IMR-90 (cell line): ENCODE data around the gene CMPK2. TPM values are rescaled to one million over a fixed set of nuclear protein-coding genes. Genes with fewer than 3 reads are reported as not detected.

Source experiments
- ATAC-seq: fragments of 200-7000 bp; cut with Tn5 transposase; 2 replicates; pipeline ENCODE4 v1.9.1; 2020; ENCODE audit warnings: low read depth, mild to moderate bottlenecking, moderate library complexity
- BruUV-seq: library from RNA; stranded (reverse); fragments of 400-500 nt; replicated peaks from 2 replicates; lab custom pipeline; 2021; lab: Mats Ljungman, UMichigan
- CTCF ChIA-PET: fragments of 300-600 bp; formaldehyde crosslinking; extraction: SDS; loops from one replicate; lab custom pipeline; 2021; ENCODE audit warnings: antibody characterized with exemption; lab: Yijun Ruan, JAX
- POLR2A ChIA-PET: fragments of 300-600 bp; sonication (Branson Sonifier 250); formaldehyde crosslinking; loops from one replicate; lab custom pipeline; 2022; ENCODE audit warnings: antibody characterized with exemption; ENCODE audit not compliant: unreplicated experiment; lab: Charles Lee
- DNase-seq: peaks from one replicate; pipeline ENCODE4 v3.0.0; 2013
- H2AFZ ChIP-seq: replicated peaks from 2 replicates; pipeline ENCODE3; 2013; ENCODE audit warnings: low read length, mild to moderate bottlenecking; ENCODE audit not compliant: poor library complexity
- H2AK5ac ChIP-seq: 2 replicates; pipeline ENCODE4 v1.6.1; 2013; ENCODE audit warnings: low read depth, low read length, inconsistent platforms
- H2AK9ac ChIP-seq: replicated peaks from 2 replicates; pipeline ENCODE3; 2013; ENCODE audit warnings: mild to moderate bottlenecking, low read depth, low read length, moderate library complexity; ENCODE audit not compliant: poor library complexity
- H2BK120ac ChIP-seq: 2 replicates; pipeline ENCODE4 v1.6.1; 2013; ENCODE audit warnings: low read depth, low read length, inconsistent platforms
- H2BK15ac ChIP-seq: 3 replicates; pipeline ENCODE4 v1.6.1; 2013; ENCODE audit warnings: low read depth, low read length, inconsistent platforms
- H2BK20ac ChIP-seq: 2 replicates; pipeline ENCODE4 v1.6.1; 2013; ENCODE audit warnings: low read depth, mild to moderate bottlenecking, inconsistent platforms, low read length, moderate library complexity
- H2BK5ac ChIP-seq: 2 replicates; pipeline ENCODE4 v1.6.1; 2013; ENCODE audit warnings: mild to moderate bottlenecking, low read depth, low read length, inconsistent platforms; ENCODE audit not compliant: poor library complexity, severe bottlenecking
- H3K14ac ChIP-seq: replicated peaks from 2 replicates; pipeline ENCODE4 v1.6.1; 2013; ENCODE audit warnings: low read depth, low read length, inconsistent platforms
- H3K18ac ChIP-seq: 2 replicates; pipeline ENCODE4 v1.6.1; 2013; ENCODE audit warnings: low read depth, low read length, control low read depth
- H3K23ac ChIP-seq: 2 replicates; pipeline ENCODE4 v1.6.1; 2013; ENCODE audit warnings: low read depth, low read length, inconsistent platforms
- H3K27ac ChIP-seq: 2 replicates; pipeline ENCODE4 v1.5.1; 2013; ENCODE audit warnings: mild to moderate bottlenecking, control low read depth, low read length; ENCODE audit not compliant: insufficient read depth
- H3K27me3 ChIP-seq: 2 replicates; pipeline ENCODE4 v1.6.1; 2013; ENCODE audit warnings: low read length; ENCODE audit not compliant: control insufficient read depth, insufficient read depth
- H3K36me3 ChIP-seq: 2 replicates; pipeline ENCODE4 v1.6.1; 2013; ENCODE audit warnings: low read length, mixed read lengths; ENCODE audit not compliant: control insufficient read depth, insufficient read depth
- H3K4ac ChIP-seq: 2 replicates; pipeline ENCODE4 v1.6.1; 2013; ENCODE audit warnings: low read depth, low read length, inconsistent platforms
- H3K4me1 ChIP-seq: 2 replicates; pipeline ENCODE4 v1.6.1; 2013; ENCODE audit warnings: low read length, mixed read lengths; ENCODE audit not compliant: control insufficient read depth, insufficient read depth
- H3K4me2 ChIP-seq: 2 replicates; pipeline ENCODE4 v1.6.1; 2013; ENCODE audit warnings: low read depth, mild to moderate bottlenecking, control low read depth, low read length, moderate library complexity
- H3K4me3 ChIP-seq: 2 replicates; pipeline ENCODE4 v1.5.1; 2013; ENCODE audit warnings: low read depth, mild to moderate bottlenecking, control low read depth, low read length, moderate library complexity; ENCODE audit not compliant: insufficient read depth
- H3K56ac ChIP-seq: 2 replicates; pipeline ENCODE4 v1.6.1; 2013; ENCODE audit warnings: low read length, inconsistent platforms; ENCODE audit not compliant: insufficient read depth; ENCODE audit errors: extremely low read depth
- H3K79me1 ChIP-seq, 2 experiments: 2 replicates each; pipeline ENCODE4 v1.6.1; 2013; ENCODE audit warnings: low read length in 2 of 2, inconsistent platforms in 1 of 2, low read depth in 1 of 2
- H3K9ac ChIP-seq: 2 replicates; pipeline ENCODE4 v1.6.1; 2013; ENCODE audit warnings: low read depth, low read length, control low read depth
- H3K9me1 ChIP-seq: 2 replicates; pipeline ENCODE4 v1.6.1; 2013; ENCODE audit warnings: low read length, inconsistent platforms; ENCODE audit not compliant: insufficient read depth
- H3K9me3 ChIP-seq: 2 replicates; pipeline ENCODE4 v1.6.1; 2013; ENCODE audit warnings: low read length; ENCODE audit not compliant: control insufficient read depth, insufficient read depth
- H4K20me1 ChIP-seq: 2 replicates; pipeline ENCODE4 v1.6.1; 2013; ENCODE audit warnings: low read length, inconsistent platforms; ENCODE audit not compliant: insufficient read depth
- H4K5ac ChIP-seq: 2 replicates; pipeline ENCODE4 v1.6.1; 2013; ENCODE audit warnings: mild to moderate bottlenecking, low read depth, low read length, control low read depth
- H4K8ac ChIP-seq, 2 experiments: 2 replicates each; pipeline ENCODE4 v1.6.1; 2013; ENCODE audit warnings: low read depth in 2 of 2, low read length in 2 of 2, control low read depth in 1 of 2, inconsistent platforms in 1 of 2
- H4K91ac ChIP-seq: 2 replicates; pipeline ENCODE4 v1.6.1; 2013; ENCODE audit warnings: low read depth, low read length, inconsistent platforms; ENCODE audit not compliant: insufficient read depth
- BHLHE40 ChIP-seq: fragments of 150-350 bp; IDR thresholded peaks from 2 replicates; pipeline ENCODE4 v1.6.1; 2016; ENCODE audit warnings: mild to moderate bottlenecking, low read depth, low read length
- FOS ChIP-seq: fragments of 150-350 bp; IDR thresholded peaks from 2 replicates; pipeline ENCODE4 v1.6.1; 2016; ENCODE audit warnings: low read depth, low read length
- MAFK ChIP-seq: IDR thresholded peaks from 2 replicates; pipeline ENCODE4 v1.6.1; 2012; ENCODE audit warnings: low read depth, low read length, improper control_type of control experiment
- MXI1 ChIP-seq: IDR thresholded peaks from 2 replicates; pipeline ENCODE4 v1.6.1; 2012; ENCODE audit warnings: low read depth, mild to moderate bottlenecking, low read length, moderate library complexity, borderline replicate concordance
- NFE2L2 ChIP-seq: fragments of 150-350 bp; IDR thresholded peaks from 2 replicates; pipeline ENCODE4 v1.6.1; 2016; ENCODE audit warnings: low read depth, mild to moderate bottlenecking, low read length
- RCOR1 ChIP-seq: IDR thresholded peaks from 2 replicates; pipeline ENCODE4 v1.6.1; 2012; ENCODE audit warnings: mild to moderate bottlenecking, low read length, improper control_type of control experiment; ENCODE audit not compliant: insufficient replicate concordance
- RFX5 ChIP-seq: IDR thresholded peaks from 2 replicates; pipeline ENCODE4 v1.8.0; 2012; ENCODE audit warnings: low read depth, mild to moderate bottlenecking, low read length, moderate library complexity
- WGBS, 2 experiments: methylation state at CpG; one replicate each; pipeline versions ENCODE4 v1.1.5 to v1.1.7; 2013; ENCODE audit warnings: missing lambda C conversion rate in 2 of 2; ENCODE audit not compliant: insufficient read length in 1 of 2; ENCODE audit errors: extremely low coverage in 2 of 2; 5-methylcytosine and 5-hydroxymethylcytosine counted together
- dilution Hi-C: fragments of 300-500 bp; cut with HindIII; formaldehyde crosslinking; loops from one replicate; pipeline ENCODE4 v1.14.3; 2018; ENCODE audit warnings: low sequenced_read_pairs; ENCODE audit not compliant: unreplicated experiment
- in situ Hi-C: fragments of 300-500 bp; cut with MboI; formaldehyde crosslinking; loops from 3 replicates; pipeline ENCODE4 v1.14.3; 2019; ENCODE audit warnings: low sequenced_read_pairs, inconsistent platforms, mixed read lengths
- intact Hi-C: fragments of 100-400 bp; cut with micrococcal nuclease; formaldehyde crosslinking; loops from 2 replicates; pipeline ENCODE4 v1.10.0; 2022
- polyA plus RNA-seq, 3 experiments: library from polyadenylated mRNA; depleted of rRNA; stranded (reverse); fragments of >200 nt; gene quantifications; 2 replicates each; pipeline ENCODE4 v1.2.3, GENCODE V29; 2012; ENCODE audit warnings: low replicate concordance in 1 of 3
- total RNA-seq: library from RNA; depleted of rRNA; stranded (reverse); fragments of >200 nt; gene quantifications from 2 replicates; pipeline ENCODE4 v1.2.3, GENCODE V29; 2012

CMPK2 gene
- total and polyA plus RNA-seq, 2 of the 4 experiments (the other 2 are of a cell fraction), result 0.03 to 0.18 TPM

DNA sequence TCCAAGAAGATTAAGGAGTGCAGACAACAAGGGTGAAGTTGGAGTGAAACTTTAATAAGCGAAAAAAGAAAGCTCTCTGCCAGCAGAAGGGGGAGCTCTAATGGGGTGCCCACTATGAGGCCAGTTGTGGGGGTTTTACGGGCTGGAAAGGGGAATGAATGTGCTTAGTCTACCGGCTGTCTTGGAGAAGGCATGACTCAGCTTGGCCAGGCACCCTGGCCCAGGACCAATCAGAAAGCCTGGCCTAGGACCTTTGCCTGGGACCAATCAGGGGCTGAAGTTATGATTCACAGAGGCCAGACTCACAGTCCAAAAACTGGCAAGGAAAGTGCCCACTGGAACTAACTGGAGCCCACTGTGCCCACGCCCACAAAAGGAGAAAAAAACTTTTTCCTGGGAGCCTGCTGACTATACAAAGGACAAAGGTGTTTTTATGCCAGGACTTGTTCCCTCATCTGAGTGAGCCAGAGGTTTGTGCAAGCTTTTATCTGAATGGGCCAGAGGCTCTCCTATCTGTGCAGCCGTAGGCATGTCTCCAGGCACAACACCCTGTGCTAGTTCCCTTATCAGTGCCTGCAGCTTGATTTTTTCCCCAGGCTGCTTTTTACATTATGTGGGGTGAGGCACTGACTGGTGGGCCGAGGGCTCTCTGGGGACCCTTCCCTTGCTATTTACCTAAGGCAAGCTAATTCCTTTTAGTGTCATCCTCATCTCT is 18.6 kb downstream of the CMPK2 start:
- Histone ChIP-seq H2AK5ac (no peak overlapping the region), H4K5ac (no peak overlapping the region), H3K36me3 (no peaks in the 10 kb centered on the region), H2AK9ac (no peak overlapping the region), H2BK5ac (no peak overlapping the region), H3K4ac (no peak overlapping the region), H3K27me3 (no peaks in the 10 kb centered on the region), H3K23ac (no peak overlapping the region), H4K91ac (no peak overlapping the region), H3K56ac (no peak overlapping the region), H3K9ac (no peak overlapping the region), H3K79me1 (no peaks in the 10 kb centered on the region), H4K8ac (no peak overlapping the region), H2BK15ac (no peak overlapping the region), H3K4me3 (no peak overlapping the region), H3K4me2 (no peak overlapping the region), H2AFZ (no peak overlapping the region), H2BK20ac (no peak overlapping the region), H3K9me3 (peaks cover 11% of the 10 kb centered on the region), H3K4me1 (no peaks in the 10 kb centered on the region), H3K14ac (no peak overlapping the region), H3K27ac (no peak overlapping the region), H3K9me1 (no peaks in the 10 kb centered on the region), H2BK120ac (no peak overlapping the region), H3K18ac (no peak overlapping the region), H4K20me1 (no peaks in the 10 kb centered on the region)
- intact Hi-C loops (no loop called here), in situ Hi-C loops (no loop called here), dilution Hi-C loops (no loop called here)
- ChIA-PET POLR2A (no interaction called here), CTCF (no interaction called here)
- TF ChIP-seq MAFK (no peak), BHLHE40 (no peak), NFE2L2 (no peak), RCOR1 (no peak), RFX5 (no peak), FOS (no peak), MXI1 (no peak)
- BruUV-seq, result no TSS peak
- 100% methylated on average over 1 of the region's 6 CpGs; no CpG with 5 or more reads in 1 of the 2 experiments for WGBS, 2 experiments
- DNase-seq, result no peak
- no peak for ATAC-seq
